Activated naive CD8-positive, alpha-beta T cell treated with anti-CD3 and anti-CD28 coated beads, Interleukin-2, amount 50 U/mL, for 16 hours (primary cell): ENCODE data around the gene LGALSL.

Experiments used
- DNase-seq: peaks from one replicate; pipeline ENCODE4 v3.0.0-alpha.2; 2020; ENCODE audit warnings: low read depth, low spot score

Gene LGALSL

DNA sequence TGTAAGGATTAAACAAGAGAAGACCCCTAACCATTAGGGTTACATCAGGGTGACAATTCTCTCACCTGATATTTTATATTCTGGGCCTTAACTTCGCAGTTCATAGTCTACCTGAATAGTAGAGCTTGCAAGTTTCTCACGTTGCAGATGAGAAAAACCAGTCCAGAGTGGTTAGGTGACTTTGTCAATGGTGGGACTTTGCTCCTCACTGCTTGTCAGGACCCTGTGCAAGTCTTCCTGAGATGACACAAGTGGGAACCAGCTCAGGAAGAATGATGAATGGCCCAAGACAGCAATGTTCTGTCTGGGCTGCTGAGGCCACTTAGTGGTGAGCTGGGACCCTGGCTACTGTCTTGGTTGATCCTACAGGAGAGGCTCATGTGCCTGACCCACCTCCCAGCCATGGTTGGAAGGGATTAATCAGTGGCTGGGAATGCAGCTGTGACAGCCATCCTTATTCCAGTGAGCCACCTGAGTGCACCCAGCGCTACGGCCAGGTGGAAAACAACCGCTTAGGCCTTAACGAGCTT lies 16.9 kb downstream of the LGALSL start:
- DNase-seq = no peak

- DNase-seq = no peak
Measured at GRCh38 chr2:64471600-64471999, 17.6 kb downstream of the LGALSL start.

- no peak for DNase-seq
Measured at GRCh38 chr2:64472881-64473280, 18.9 kb downstream of the LGALSL start.

DNA sequence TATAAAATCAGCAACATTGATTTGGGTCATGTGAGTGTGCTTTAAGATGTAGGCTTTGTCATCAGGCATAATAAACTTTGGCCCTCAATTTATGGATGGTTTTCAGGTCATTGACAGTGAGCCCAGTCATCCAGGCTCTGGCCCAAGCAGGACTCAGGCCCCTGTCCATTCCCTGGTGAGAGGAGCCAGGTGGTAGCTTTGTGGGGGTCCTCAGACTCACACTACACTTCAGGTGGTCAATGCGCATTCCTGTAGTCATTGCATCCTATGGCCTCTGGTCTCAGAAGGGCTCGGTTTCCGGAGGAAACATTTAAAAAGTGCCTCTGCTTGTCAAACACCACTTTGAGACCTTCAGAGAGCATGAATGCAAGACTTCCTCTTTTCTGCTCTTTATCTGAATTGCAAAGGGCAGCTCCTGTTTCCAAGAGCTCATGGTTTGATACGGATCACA lies 20.2 kb downstream of the LGALSL start:
- no peak for DNase-seq

DNA sequence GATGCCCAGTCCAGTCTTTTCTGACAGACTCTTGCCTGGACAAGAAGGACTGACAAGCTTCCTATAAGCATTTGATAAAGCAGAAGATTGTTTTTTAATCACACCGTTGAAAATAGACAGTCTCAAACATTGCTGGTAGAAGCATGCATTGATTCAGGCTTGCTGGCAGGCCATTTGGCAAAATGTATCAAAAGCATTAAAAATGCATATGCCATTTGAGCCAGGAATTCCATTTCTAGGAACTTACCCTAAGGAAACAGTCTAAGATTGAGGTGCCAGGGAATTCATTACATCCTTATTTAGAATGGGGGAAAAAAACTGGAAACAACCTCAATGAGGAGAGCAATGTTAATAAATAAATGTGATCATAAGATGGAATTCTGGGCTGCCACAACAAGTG lies 20.7 kb downstream of the LGALSL start:
- DNase-seq = no peak

GRCh38 chr2:64477037-64477436 lies 23.1 kb downstream of the LGALSL start:
- no peak for DNase-seq

GRCh38 chr2:64477979-64478378 lies 24.0 kb downstream of the LGALSL start:
- no peak for DNase-seq

DNA sequence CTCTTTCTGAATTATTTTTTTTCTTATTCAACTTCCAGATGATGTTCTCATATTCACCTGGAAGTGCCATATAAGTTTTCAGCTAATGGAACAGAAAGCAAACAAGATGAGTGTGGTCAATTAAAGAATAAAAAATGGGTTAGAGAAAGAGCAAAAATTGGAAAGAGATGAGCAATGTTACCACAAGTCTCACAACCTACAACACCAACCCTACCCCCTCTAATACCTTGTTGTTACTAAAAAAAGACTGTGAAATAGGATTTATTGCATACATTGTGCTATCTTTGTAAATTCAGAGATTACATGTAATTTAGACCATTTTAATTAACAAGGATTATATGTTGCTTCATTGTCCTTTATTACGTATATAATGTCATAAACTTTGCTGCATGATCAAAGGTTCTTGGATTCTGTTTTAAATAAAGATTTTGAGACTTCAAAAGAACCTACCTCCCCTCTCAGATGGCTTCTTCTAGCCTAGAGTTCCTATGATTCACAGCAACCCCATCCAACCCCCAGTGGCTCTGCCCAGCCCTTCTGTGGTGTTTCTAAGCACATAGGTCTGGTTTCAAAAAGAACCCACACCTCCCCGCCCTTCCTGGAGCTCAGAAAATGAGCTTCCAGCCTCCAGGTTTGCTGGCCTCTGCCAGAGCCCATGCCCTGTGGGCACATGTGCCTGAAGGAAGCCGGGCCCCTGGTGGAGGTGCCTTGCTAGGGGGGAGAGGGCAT lies 24.7 kb downstream of the LGALSL start:
- DNase-seq = no peak

DNA sequence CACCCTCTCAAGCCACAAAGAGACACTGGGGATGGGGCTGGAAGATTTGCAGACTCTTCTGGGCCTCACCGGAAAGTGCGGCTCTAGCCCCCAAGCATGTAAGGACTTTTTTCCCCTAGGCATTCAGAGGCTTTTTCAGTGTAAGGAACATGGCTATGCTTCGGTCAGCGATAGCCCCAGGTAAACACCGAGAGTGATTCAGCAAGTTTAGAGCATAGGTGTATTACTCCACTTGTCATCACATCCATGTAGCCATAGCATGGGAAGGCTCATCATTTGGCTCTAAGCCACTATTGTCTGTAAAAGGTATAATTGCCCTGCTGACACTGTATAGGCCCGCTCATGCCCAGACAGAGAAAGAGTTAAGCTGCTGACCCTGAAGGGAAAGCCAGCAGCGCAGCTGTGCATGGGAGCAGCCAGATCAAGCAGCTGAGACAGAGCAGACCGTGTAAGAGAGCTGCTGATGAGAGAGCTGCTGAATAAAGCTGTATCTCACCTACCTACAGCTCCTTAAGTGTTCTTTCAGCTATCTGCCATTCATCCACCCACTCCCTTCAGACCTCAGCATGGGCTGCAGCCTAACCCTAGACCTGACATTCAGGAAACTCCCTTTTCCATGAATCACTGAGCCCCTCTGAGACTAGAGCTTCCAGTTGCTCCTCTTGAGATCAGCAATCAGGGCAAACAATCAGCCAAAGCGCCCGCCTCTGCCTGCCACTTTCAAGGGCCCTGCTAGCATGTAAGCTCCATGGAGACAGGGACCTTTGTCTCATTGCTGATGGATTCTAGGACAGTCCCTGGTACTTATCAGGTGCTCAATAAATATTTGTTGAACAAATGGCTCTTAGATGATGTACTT lies 25.5 kb downstream of the LGALSL start:
- DNase-seq = no peak

GRCh38 chr2:64481665-64482064 lies 27.7 kb downstream of the LGALSL start:
- no peak for DNase-seq

- no peak for DNase-seq
Measured at GRCh38 chr2:64482243-64482642, 28.3 kb downstream of the LGALSL start.

DNA sequence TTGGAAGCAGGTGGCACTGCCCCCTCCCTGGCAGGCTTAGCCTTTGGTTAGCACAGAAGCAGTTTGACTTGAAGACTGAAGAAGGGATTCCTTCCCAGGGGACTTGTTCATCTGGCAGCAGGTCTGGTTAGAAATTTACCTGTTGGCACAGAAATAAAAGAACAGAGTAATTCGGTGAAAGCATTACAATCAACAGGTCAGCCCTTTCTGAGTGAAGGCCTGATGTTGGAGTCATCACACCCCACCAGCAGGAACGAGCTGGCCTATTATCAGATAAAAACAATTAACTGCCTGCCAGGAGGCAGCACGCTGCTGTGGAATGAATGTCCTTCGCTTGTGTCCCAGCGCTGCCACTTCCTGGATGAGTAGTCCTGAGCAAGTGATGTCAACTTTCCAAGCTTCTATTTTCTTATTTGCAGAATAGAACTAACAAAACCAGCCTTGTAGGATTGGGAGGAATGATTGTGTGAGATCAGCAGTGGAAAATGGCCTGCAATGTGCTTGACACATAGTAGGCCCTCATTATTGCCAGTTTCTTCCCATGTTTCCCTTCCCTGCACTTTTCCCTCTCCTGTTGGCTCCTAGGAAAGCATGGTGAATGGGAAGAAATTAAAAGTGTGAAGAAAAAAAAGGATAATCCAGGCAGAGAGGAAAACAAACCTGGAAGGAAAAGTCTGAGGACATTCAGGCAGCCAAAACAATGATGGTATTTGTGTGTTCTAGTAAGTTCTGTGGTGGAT lies 29.0 kb downstream of the LGALSL start:
- no peak for DNase-seq

GRCh38 chr2:64485331-64485730 lies 31.4 kb downstream of the LGALSL start:
- no peak for DNase-seq

DNA sequence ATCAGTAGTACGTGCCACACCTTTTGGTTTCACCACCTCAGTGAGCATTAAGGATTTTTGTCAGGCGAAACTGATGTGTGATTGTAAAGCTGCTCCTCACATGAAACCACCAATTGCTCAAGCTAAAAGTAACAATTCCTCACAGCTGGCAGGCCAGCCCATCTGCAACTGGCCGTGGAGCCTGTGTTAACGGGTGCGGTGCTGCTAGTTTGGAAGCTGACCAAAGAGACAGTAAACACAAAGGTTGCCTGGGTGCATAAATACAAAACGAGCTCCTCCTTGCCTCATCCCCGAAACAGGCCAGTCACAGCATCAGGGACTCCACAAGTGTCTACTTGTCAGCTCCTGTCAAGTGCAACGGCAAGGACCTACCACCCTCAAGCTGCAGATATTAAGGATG lies 32.0 kb downstream of the LGALSL start:
- no peak for DNase-seq

GRCh38 chr2:64487256-64488049 lies 33.5 kb downstream of the LGALSL start:
- no peak for DNase-seq

GRCh38 chr2:64488050-64488974 lies 34.4 kb downstream of the LGALSL start:
- peak; percentile 61 for DNase-seq

DNA sequence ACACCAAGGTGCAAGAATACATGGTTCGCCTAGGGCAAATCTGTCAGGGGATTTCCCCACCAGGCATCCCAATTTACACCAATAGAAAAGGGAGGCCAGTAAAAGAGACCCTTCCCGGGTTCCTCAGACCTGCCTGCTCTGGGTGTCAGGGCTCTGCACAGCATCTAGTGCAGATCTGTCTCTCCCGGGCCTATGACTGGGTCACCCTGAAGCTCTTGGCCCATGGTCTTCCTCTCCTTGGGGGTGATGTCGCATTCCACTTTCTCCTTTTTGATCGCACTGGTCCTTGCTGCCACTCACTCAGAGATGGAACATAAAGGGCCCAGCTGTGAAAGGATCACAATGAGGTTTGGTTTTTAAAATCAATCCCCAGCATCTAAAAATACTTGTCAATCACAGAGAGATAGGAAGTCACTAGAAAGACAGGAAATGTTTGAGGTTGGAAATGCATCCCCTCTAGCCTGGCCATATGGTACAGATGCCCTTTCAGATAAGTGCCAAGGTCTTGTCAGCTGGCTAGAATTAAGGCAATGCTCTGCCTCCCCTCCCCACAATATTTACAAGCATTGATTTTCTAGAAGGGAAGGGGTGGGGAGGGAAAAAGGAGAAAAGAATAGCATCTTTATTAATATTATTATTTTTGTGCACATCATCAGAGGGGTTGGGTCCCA lies 35.3 kb downstream of the LGALSL start:
- DNase-seq = no peak

DNA sequence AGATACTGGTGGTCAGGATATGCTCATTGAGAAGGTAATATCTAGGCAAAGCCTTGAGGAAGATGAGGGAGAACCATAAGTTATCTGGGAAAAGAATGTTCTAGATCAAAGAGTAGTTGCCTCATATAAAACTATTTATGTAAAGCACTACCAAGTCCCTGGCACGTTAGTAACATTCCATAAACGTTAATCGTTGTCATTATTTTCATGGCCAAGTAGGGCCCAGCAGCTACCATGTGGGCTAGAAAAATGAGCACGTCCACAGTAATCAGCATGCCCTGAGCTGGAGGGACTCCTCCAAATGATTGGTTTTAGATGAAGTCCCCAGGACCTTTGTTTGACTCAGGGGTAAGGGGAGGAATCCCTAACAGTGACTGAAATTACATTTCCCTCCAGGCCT lies 37.5 kb downstream of the LGALSL start:
- DNase-seq = no peak

DNA sequence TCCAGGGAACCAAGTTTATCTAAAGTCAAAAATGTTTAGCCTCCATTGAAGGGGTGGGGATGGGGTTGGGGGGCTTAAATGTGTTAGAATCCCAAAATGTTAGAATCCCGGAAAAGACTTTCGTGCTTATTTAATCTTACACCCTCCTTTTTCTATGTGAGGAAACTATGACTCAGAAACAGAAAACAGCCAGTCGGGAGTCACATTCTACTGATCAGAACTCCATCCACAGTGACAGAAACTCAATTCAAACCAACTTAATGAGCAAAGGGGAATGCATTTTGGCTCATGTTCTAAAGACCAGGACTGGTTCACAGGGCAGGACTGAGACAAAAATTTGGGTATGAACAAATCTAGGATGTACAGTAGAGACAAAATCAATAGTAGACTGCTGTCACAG lies 38.3 kb downstream of the LGALSL start:
- no peak for DNase-seq

- DNase-seq = no peak
Measured at GRCh38 chr2:64492821-64493220, 38.9 kb downstream of the LGALSL start.
